Kidney tubule cell (primary cell): ENCODE data around the gene SLC27A2.

Experiments used
- DNase-seq: peaks from one replicate; pipeline ENCODE4 v3.0.0-alpha.2; 2018; ENCODE audit warnings: low spot score

Gene SLC27A2

GRCh38 chr15:50190723-50191122, 8.7 kb downstream of the SLC27A2 start:
- DNase-seq: peak; percentile 84

- no peak for DNase-seq
These were observed 10.2 kb downstream of the SLC27A2 start for GRCh38 chr15:50192164-50192563.

- no peak for DNase-seq
These were observed 11.1 kb downstream of the SLC27A2 start for GRCh38 chr15:50192926-50193620.

DNA sequence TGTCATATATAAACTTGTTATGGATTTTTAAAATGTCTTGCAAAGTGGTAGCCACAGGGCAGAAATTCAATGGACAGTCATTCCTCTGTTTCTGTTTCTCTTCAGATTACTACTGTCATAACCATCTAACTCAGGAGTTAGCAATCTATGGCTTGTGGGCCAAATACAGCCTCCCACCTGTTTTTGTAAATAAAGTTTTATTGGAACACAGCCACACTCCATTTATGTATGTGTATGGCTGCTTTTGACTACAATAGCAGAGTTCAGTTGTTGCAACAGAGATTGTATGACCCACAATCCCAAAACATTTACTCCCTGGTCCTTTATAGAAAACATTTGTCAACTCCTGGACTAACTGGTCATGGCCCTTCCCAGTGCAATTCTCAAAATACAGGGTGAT, 20.0 kb downstream of the SLC27A2 start:
- no peak for DNase-seq

DNA sequence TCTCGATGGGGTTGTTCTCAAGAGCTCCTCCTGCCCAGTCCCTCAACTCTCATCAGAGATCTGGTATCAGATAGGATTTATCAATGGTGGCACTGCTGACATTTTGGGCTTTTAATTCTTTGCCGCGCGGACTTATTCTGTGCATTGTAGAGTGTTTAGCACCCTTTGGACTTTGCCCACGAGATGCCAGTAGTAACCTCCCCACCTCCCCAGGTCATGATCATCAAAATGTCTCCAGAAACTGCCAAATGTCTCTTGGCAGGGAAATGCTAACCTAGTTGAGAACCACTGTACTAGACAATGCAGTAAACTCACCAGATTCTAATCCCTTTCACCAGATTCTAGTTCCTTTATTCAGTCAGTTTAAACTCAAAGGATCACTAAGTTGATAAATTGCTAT, 24.0 kb downstream of the SLC27A2 start:
- DNase-seq: no peak

- no peak for DNase-seq
These were observed 27.8 kb downstream of the SLC27A2 start for GRCh38 chr15:50209809-50210208.

DNA sequence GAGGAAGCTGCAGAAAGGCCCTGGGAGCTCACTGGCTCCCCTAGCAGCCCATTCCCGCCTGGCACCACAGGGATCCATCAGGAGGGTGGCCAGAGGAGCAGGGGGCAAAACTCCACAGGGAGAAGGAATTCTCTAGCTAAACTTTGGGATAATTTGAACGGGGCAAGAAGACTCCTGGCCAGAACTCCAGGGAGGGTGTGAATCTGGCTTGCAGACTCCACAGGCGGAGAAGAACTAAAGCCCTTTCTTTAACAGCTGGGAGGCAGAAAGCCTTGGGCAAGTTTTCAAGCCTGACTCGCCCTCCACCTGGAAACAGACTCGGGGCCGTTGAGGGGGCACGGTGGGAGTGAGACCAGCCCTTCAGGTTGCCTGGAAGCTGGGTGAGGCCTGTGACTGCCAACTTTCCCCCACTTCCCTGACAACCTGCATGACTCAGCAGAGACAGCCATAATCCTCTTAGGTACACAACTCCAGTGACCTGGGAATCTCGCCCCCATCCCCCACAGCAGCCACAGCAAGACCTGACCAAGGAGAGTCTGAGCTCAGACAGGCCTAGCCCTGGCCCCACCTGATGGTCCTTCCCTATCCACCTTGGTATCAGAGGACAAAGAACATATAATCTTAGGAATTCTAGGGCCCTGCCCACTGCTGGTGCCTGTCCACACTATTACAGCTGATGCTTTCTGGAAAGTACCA, 28.6 kb downstream of the SLC27A2 start:
- DNase-seq: peak; percentile 70

DNA sequence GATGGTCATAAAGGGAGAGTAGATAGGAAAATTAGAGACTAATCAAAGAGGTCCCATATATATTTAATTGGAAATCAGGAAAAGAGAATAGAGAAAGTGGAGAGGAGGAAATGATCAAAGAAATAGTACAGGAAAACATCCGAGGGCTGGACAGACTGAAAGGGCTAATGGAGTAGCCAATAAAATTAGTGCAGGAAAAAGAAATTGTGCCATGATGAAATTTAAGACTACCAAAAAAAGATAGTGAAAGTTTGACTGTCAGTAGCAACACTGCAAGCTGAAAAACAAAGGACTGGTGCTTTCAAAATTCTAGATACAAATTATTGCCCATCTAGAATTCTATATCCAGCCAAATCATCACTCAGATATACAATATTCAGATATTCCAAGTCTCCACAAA, 36.3 kb downstream of the SLC27A2 start:
- DNase-seq: no peak

DNA sequence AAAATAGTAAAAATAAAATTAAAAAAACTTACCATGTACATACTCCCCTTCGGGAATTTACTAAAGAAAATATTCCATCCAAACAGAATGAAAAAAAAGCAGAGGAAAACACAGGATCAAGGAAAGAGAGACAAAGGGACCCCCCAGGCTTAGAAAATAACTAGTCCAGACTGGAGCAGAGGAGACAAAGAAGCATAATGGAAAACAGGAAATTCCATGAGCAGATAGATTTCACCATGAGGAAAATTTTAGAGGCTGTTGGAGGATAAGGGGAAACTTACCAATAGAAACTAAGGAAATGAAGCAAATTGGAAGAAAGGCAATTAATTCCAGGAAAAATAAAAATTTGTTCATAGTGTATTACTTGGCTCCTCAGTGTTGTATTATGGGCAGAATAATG, 36.7 kb downstream of the SLC27A2 start:
- DNase-seq: no peak

DNA sequence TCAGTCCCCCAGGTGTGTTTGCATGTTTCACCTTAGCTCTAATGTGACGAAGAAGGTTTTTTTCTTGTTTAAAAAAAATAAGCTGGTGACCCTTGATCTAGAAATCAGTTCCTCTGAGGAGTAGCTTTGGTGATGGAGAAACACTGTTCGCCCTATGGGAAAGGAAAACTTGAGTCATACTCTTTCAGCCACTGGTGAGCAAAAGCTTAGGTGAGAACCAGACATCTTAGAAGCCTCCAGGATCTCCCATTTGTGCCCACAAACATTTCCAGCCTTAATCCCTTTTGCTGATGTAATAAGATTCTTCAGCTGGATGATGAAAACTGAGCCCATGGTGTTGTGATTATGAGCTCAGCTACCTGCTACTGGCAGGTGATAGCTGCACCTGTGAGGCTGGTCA, 37.8 kb downstream of the SLC27A2 start:
- peak; percentile 13 for DNase-seq

DNA sequence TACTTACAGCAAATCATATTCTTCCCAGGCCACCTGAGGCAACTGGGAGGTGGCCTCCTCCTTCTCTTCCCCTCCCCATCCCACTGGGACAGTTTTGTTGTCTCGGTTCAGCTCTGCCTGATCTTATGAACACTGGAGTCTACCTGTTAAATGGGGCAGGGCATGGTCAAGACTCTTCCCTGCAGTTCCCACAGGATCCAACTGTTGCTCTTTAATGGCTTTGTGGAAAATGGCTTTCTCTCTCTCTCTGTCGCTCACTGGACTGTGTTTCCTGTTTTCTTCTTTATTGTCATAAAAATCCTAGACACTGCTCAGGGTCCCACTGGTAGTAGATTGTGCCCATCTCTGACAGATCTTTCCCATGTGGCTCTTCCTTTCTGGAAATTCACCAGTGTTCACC, 40.2 kb downstream of the SLC27A2 start:
- no peak for DNase-seq

- no peak for DNase-seq
These were observed 42.6 kb downstream of the SLC27A2 start for GRCh38 chr15:50224606-50225005.

GRCh38 chr15:50225057-50225456, 43.1 kb downstream of the SLC27A2 start:
- DNase-seq: no peak

DNA sequence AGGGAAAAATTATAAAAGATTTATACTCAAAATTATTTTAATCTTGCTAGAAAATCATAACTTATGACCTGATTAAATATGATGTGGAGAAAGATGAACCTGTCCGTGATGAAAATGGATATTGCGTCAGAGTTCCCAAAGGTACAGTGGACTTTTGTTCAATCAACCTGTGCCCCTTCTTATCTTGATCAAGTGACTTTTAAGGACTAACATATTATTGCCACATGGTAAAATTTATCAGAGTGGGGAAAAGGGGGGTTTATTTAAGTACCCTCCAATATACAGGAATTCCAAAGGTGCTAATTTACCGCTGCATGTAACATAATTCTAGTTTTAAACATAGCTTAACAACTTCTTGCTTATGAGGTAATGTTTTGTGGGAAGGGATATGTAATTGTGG, 43.9 kb downstream of the SLC27A2 start:
- no peak for DNase-seq

DNA sequence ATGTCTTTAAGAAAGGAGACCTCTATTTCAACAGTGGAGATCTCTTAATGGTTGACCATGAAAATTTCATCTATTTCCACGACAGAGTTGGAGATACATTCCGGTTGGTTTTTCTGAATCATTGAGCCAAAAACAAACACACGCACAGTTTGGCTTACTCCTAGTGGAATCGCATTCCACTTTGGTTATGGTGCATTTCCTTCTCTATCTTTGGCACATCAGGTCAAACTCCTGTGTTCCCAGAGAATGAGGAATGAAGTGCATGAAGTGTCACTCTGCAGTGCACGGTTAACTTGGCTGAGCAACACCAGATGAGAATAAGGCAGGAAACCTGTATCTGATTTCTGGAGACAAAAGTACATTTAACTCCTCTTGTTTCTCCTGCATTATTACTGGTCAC, 45.1 kb downstream of the SLC27A2 start:
- peak; percentile 85 for DNase-seq

DNA sequence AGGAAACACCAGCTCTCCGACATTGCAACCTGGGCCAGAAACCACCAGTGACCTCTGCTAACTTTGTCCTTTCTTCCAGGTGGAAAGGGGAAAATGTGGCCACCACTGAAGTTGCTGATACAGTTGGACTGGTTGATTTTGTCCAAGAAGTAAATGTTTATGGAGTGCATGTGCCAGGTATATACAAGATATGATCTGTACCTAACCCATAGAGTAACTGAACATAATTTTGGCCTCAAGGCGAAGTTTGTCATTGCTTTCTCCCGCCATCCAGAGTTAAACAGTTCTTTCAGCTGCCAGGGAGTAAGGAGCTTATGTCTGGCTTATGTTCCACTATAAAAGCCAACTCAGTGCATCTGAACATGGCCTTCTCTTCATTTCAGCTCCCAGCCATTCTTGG, 46.9 kb downstream of the SLC27A2 start:
- no peak for DNase-seq

DNA sequence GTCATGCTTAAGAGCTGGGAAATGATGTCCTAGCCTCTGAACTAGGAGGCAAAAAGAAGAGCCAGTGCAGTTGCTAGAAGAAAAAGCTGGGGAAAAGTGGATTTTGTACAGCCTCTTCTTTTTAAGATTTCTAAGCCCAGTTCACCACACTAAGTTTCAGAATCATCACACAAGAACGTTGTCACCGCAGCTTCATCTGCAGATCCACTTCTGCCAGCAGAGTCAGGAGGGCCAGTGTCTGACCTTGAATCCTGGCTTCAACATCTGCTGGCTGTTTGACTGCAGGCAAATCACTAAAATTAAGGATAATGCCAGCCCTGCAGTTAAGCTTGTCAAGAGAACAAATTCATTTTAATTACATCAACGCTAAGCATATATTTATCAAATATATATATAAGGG, 47.3 kb downstream of the SLC27A2 start:
- no peak for DNase-seq

GRCh38 chr15:50231761-50232160, 49.8 kb downstream of the SLC27A2 start:
- no peak for DNase-seq

DNA sequence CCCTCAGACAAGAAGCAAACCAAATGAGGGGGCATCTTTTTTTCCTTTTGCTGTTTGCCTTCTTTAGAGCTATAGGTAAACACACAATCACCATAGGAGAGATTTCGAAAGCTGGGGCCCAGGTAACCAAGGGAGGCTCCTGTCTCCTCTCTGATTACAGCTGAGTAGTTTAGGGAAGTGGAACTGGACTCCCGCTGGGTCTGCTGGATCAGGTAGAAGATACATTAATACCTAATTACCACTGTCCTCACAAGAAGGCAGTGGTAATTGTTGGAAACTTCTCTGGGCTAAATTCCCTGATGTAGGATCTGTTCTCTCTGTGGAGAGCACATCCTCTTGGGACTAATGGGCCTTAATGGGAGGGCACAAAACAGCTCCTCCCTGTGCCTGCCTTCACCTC, 50.8 kb downstream of the SLC27A2 start:
- DNase-seq: no peak

DNA sequence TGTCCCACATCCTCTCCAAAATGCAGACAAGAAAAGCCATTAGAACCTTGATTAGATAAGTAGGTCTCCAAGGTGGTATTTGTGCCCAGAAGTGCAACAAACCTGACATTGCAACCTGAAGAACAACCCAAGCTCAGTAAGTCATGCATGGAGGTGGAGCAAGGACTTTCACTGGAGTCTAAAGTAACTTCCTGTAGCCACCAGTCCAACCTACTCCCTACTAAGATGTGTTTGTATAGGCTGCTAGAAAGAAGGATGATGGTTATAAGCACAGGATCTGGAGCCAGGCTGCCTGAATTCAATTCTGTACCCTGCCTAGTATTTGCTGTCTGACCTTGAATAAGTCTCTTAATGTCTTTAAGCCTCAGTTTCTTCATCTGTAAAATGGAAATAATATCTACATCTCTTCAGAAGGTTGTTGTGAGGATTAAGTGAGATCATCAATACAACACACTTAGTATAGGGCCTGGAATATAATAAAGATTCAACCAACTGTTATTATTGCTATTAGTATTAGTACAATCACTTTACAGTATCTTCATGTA, 51.3 kb downstream of the SLC27A2 start:
- no peak for DNase-seq

- no peak for DNase-seq
These were observed 52.8 kb downstream of the SLC27A2 start for GRCh38 chr15:50234764-50235163.

GRCh38 chr15:50235794-50236193, 53.8 kb downstream of the SLC27A2 start:
- DNase-seq: no peak

- no peak for DNase-seq
These were observed 54.4 kb downstream of the SLC27A2 start for GRCh38 chr15:50236433-50236832.

DNA sequence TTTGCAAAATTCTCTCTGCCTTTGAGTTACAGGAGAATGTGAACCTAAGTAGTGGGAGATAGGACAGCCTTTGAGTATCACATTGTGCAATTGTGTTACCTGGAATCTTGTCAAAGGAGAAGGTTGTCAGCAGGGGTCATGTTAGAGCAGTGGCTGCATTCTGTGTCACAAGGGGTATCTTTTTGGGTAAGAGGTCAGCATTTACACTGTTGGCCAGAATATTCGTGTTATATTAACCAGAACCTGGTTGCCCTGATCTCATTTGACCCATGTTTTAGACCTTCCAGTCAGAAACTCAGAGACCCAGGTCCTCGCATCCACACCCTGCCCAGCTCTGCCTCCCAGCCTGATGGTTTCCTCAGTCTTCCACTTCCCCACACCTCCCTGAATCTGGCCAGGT, 56.3 kb downstream of the SLC27A2 start:
- no peak for DNase-seq
